Measurements from ENCODE around the gene TRDN.

The TRDN gene

DNA sequence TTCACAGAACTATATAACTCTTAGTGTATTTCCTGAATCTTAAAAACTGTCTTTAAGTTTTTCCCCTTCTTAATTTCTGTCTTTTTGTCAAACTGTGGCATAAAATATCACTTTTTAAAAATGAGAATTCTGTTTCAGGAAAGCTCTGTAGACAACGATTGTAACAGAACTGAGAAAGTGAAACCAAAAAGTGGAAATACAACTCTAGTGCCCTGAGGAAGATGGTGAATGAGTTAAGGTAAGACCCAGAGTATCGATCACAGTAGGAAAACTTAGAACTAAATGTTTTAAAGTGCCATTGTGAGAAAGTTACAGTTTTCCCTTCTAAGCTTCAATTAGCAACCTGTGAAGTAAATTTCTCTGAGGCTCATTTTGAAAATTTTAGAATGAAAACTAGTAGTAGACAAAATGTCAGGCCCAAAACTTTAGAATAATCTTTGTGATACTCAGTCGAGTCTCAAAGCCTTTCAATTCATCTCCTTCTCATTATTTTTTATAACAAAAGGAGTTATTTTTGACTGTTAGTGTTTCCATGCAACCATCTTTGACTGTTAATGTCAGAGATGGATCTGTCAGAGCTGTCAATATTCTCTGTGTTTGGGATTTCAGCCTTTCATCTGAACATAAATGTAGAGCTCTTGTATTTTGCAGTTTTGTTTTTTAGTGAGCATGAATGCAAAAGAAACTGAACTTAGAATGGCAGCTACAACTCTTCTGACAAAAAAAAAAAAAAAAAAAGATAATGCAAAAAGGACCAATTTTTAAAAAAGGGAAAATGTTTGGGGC is 19.0 kb upstream of the TRDN start:
- TF ChIP-seq JUND (IDR thresholded peaks at IDR 0.05; ENCODE audit: low read depth), result no peak
- peak in 1 of 2 experiments; percentile 27 for DNase-seq (ENCODE audit: low read depth in 1 of 2, low spot score in 1 of 2)
- in situ Hi-C loops (cut with HindIII; ENCODE audit: low pct_unique_long_range_greater_than_20kb, low sequenced_read_pairs), result no loop called here

DNA sequence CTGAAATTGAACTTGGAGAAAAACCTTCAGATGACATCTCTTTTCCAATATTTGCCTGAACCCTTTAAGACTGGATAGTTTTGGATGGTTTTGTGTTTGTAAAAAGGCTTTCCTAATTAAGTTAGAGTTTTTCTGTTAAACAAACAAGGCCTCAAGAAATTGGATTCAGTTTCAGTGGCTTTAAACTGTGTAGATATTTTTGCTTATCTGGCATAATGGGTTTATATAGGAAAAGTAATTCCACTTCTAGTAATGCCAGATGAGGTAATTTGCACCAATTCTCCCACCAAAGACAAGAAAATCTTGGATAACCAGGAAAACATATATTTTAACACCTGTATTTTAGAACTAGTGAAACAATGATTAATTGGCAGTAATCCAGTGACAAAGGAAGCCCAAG is 12.0 kb upstream of the TRDN start:
- in situ Hi-C loops (cut with HindIII; ENCODE audit: low pct_unique_long_range_greater_than_20kb, low sequenced_read_pairs), result no loop called here
- no peak for DNase-seq (ENCODE audit: low read depth in 1 of 2, low spot score in 1 of 2)
- no peak for TF ChIP-seq JUND (IDR thresholded peaks at IDR 0.05; ENCODE audit: low read depth)

DNA sequence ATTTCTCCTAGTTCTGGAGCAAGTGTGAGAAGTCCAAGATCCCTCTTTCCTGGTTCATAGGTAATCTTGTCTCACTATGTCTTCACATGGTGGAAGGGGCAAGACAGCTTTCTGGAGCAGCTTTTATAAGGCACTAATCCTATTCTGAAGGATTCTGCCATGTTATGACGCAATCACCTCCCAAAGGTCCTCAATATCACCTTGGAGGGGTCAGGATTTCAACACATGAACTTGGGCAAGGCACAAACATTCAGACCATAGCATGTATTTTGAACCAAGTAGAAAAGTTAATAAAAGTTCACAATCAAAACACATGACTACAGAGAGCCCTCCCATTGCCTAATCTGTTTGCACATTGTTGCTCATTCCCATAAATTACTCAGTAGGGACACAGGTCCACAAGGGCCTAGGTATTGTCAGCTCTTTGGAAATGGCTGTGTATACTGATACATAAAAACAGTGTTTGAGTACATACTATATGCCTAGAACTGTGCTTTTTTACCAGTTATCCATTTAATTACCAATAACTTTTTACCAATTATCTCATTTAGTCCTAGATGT is 11.3 kb upstream of the TRDN start:
- in situ Hi-C loops (cut with HindIII; ENCODE audit: low pct_unique_long_range_greater_than_20kb, low sequenced_read_pairs), result no loop called here
- DNase-seq (ENCODE audit: low read depth in 1 of 2, low spot score in 1 of 2), result no peak
- TF ChIP-seq JUND (IDR thresholded peaks at IDR 0.05; ENCODE audit: low read depth), result no peak

DNA sequence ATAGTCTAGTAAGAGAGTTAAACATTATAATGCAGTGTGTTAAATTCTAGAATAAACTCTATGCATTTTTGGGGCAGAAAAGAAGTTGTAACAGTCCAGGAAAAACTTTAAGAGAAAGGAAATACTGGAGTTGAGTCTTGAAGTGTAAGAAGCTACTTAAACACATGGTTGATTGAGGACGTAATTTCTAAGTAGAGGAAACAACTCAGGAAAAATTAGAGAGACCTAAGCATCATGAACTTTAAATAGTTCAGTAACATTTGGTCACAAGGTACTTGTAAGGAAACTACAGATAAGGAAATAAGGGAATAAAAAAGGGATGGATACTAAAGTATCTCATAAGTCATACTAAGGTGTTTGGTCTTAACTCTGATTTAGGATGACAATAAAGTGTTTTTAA is 4.7 kb upstream of the TRDN start:
- no peak for TF ChIP-seq JUND (IDR thresholded peaks at IDR 0.05; ENCODE audit: low read depth)
- in situ Hi-C loops (cut with HindIII; ENCODE audit: low pct_unique_long_range_greater_than_20kb, low sequenced_read_pairs), result no loop called here
- no peak for DNase-seq (ENCODE audit: low read depth in 1 of 2, low spot score in 1 of 2)

DNA sequence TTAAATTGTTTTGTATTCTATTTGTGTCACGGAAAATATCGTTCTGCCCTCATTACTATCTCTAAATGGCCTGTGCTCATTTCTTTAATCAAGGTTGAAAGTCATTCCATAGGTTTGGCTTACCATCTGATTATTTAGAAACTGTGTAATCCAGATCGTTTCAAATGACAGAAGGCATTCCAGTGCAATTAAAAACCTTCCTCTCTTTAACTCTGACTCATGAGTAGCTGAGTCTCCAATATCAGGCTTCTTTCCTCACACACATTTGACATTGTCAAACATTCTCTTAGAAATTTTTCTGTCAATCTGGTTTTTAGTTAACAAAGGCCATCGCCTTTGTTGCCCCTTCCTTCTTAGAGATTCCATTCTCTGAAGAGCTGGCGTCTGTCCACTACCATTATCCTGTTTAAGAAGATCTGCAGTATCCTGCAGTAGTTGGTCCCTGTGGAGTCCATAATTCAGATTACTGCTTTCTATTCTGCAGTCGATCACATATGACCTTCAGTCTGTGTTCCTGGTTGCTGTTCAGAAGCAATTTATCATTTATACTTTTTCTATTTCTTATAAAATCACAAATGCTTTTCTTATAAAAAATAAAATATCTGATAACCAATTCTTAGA is 3.9 kb upstream of the TRDN start:
- DNase-seq (ENCODE audit: low read depth in 1 of 2, low spot score in 1 of 2), result no peak
- no peak for TF ChIP-seq JUND (IDR thresholded peaks at IDR 0.05; ENCODE audit: low read depth)
- in situ Hi-C loops (cut with HindIII; ENCODE audit: low pct_unique_long_range_greater_than_20kb, low sequenced_read_pairs), result no loop called here

DNA sequence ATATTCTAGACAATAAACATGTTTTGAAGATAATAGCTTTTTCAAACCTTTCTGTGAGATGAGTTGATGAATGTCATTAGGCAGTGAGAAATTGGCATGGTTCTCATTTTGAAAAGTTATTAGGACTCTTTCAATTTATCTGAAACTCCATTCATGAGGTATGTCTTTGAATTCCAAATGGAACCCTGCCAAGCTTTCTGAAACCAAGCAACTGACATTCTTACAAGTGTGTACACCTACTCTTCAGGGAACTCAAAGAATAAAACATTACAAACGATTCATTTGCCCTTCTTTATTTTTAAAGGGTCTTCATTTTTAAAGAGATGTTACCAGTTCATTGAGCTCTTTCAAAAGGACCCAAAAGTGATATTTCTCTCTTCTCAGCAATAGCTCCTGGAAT is 2.1 kb upstream of the TRDN start:
- in situ Hi-C loops (cut with HindIII; ENCODE audit: low pct_unique_long_range_greater_than_20kb, low sequenced_read_pairs), result no loop called here
- DNase-seq (ENCODE audit: low read depth in 1 of 2, low spot score in 1 of 2), result no peak
- TF ChIP-seq JUND (IDR thresholded peaks at IDR 0.05; ENCODE audit: low read depth), result no peak

DNA sequence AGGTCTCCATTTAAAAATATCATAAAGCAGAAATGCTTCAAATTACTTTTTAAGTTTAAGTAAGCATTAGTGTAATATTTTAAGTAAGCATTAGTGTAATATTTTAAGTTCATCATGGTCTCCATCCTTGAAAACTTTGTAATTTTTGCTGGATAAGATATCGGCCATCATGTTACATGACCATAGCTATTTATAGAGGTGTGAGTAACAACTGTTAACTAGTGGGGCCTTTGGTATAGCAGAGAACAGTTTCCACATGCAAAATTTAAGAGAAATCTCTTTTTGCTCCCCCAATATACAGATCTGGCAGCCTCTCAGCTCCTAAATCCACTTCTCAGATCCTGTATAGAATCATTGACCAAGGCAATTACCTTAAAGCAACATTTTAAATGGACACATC is 468 bp downstream of the TRDN start:
- no peak for DNase-seq (ENCODE audit: low read depth in 1 of 2, low spot score in 1 of 2)
- in situ Hi-C loops (cut with HindIII; ENCODE audit: low pct_unique_long_range_greater_than_20kb, low sequenced_read_pairs), result no loop called here
- no peak for TF ChIP-seq JUND (IDR thresholded peaks at IDR 0.05; ENCODE audit: low read depth)

DNA sequence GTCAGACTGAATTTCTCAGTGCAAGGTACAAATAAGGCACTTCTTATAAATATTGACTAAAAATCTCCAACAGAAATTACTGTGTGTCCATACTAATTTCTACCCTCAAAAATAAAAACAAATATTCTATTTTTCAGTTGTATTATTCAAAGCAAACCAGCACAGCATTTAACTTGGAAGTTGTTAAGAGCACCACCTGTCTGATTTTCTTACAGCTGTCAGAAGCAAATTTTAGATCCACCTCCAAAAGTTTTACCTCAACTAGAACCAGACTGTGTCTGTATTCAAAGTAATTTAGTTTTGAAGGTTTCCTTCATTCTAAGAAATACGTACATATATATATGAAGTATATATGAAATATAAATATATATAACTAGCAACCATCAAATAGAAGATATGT is 1.2 kb downstream of the TRDN start:
- DNase-seq (ENCODE audit: low read depth in 1 of 2, low spot score in 1 of 2), result no peak
- TF ChIP-seq JUND (IDR thresholded peaks at IDR 0.05; ENCODE audit: low read depth), result no peak
- in situ Hi-C loops (cut with HindIII; ENCODE audit: low pct_unique_long_range_greater_than_20kb, low sequenced_read_pairs), result no loop called here

DNA sequence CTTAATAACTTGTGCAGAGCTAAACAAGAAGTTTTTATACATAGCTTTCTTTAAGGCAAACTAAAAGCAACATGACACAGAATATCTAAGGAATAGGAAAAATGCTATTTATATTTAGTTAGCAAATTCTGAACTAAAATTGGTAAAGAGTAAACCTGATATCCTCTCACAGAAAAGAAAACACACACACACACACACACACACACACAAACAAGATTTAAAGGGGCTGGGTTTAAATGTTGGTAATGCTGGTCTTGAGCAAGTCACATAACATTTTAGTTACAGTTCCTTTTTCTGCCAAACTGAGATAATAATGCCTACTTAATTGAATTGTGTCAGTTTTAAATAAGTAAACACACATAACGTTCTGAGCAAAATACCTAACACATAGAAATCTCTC is 1.6 kb downstream of the TRDN start:
- DNase-seq (ENCODE audit: low read depth in 1 of 2, low spot score in 1 of 2), result no peak
- in situ Hi-C loops (cut with HindIII; ENCODE audit: low pct_unique_long_range_greater_than_20kb, low sequenced_read_pairs), result no loop called here
- no peak for TF ChIP-seq JUND (IDR thresholded peaks at IDR 0.05; ENCODE audit: low read depth)

DNA sequence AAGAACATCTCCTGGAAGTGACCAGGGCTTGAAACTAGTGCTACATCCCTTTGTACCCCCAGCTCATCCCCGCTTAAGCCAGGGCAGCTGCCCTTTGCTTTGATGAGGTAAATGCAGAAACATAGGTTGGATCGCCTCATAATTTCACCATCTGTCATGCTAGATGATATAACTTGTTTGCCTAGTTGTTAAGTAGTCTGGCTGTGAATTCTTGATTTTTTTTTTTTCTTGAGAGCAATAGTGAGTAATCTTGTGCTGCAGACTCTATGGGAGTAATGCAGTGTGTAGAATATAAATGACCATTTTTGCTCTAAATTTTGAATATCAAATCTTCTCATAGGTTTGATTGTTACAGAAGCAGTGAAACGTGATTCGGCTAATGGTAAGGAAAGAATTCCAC is 4.1 kb downstream of the TRDN start:
- in situ Hi-C loops (cut with HindIII; ENCODE audit: low pct_unique_long_range_greater_than_20kb, low sequenced_read_pairs), result no loop called here
- DNase-seq (ENCODE audit: low read depth in 1 of 2, low spot score in 1 of 2), result no peak
- no peak for TF ChIP-seq JUND (IDR thresholded peaks at IDR 0.05; ENCODE audit: low read depth)

DNA sequence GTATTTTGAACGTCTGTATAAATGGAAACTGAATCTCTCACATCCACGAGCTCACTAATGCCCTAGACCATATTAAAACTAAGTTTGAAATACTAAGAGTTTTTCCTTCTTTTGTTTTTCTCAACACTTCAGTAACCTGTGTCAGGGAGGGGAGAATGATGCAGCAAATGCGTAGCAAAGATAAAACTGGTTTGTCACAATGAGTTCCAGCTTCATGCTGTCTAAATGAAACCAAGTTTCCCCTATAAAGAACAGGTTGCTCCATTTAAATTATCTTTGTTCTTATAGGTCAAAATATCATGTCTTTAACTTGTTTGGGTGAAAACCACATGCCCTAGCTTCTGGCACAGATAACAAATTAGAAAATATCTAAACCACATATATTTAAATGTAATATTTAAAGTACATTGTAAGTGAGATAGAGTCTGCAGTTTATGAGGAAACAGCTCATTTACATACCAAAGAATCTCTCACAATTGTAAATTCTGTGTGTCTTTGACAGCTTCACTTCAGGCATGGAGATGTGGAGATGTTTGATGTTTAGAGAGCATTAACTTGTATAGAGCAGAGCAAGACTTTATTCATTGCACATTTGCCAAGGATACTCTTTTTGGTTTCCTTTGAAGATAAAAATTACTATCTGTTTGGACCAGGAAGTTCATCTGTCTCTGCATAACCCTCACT is 7.3 kb downstream of the TRDN start:
- TF ChIP-seq JUND (IDR thresholded peaks at IDR 0.05; ENCODE audit: low read depth), result no peak
- no peak for DNase-seq (ENCODE audit: low read depth in 1 of 2, low spot score in 1 of 2)
- in situ Hi-C loops (cut with HindIII; ENCODE audit: low pct_unique_long_range_greater_than_20kb, low sequenced_read_pairs), result no loop called here

DNA sequence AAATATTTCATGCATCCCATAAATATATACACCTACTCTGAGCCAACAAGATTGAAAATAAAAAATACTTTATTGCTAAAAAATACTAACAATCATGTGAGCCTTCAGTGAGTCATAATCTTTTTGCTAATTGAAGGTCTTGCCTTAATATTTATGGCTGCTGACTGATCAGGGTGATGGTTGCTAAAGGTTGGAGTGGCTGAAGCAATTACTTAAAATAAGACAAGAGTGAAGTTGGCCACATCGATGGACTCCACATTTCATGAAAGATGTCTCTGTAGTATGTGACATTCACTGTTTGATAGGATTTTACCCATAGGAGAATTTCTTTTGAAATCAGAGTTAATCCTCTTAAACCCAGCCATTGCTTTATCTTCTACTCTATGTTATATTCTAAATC is 11.1 kb downstream of the TRDN start:
- in situ Hi-C loops (cut with HindIII; ENCODE audit: low pct_unique_long_range_greater_than_20kb, low sequenced_read_pairs), result no loop called here
- DNase-seq (ENCODE audit: low read depth in 1 of 2, low spot score in 1 of 2), result no peak
- TF ChIP-seq JUND (IDR thresholded peaks at IDR 0.05; ENCODE audit: low read depth), result no peak

DNA sequence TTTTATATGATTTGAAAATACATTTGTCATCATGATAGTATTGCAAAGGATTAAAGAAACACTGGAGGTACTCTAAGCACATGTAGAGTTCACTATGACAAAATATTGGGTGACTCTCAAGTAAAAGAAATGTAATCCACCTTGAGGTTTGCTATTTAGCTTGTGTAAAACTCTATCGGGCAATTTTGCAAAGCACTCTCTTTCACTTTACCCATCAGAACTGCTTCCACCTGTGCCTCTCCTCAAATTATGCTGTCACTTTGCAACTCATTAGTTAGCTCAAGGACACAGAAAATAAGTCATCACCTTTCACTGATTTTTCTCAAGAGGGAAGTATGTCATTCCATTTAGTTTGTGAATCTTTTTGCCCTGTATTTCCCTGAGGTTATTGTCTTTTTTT is 14.0 kb downstream of the TRDN start:
- in situ Hi-C loops (cut with HindIII; ENCODE audit: low pct_unique_long_range_greater_than_20kb, low sequenced_read_pairs), result no loop called here
- TF ChIP-seq JUND (IDR thresholded peaks at IDR 0.05; ENCODE audit: low read depth), result no peak
- DNase-seq (ENCODE audit: low read depth in 1 of 2, low spot score in 1 of 2), result no peak
